HCT116 (cell line): ENCODE data around the gene NPTX1.

Experiments
- EGR1 ChIP-seq: IDR thresholded peaks from 2 replicates; pipeline ENCODE4 v1.6.1; 2012; ENCODE audit warnings: low read depth
- EZH2 ChIP-seq: fragments of 200-600 bp; sonication (generic); IDR thresholded peaks from 2 replicates; pipeline ENCODE4 v1.6.1; 2017; ENCODE audit warnings: antibody characterized with exemption, mixed run types
- EZH2phosphoT487 ChIP-seq: fragments of 200-600 bp; IDR thresholded peaks from 2 replicates; pipeline ENCODE4 v1.6.1; 2018; ENCODE audit warnings: antibody characterized with exemption, borderline replicate concordance
- JUND ChIP-seq: IDR thresholded peaks from 2 replicates; pipeline ENCODE4 v1.6.1; 2012
- POLR2A ChIP-seq: IDR thresholded peaks from 2 replicates; pipeline ENCODE4 v1.7.0; 2011; ENCODE audit warnings: borderline replicate concordance; ENCODE audit not compliant: insufficient read depth, insufficient read length; ENCODE audit errors: extremely low read depth
- POLR2AphosphoS5 ChIP-seq: IDR thresholded peaks from 2 replicates; pipeline ENCODE4 v1.6.1; 2011; ENCODE audit warnings: mild to moderate bottlenecking, low read depth, low read length, moderate library complexity
- TF ChIP-seq, protein P1 (sequence below), 3 experiments: fragments of 200-600 bp in 1 of 3; sonication (generic) in 1 of 3; IDR thresholded peaks in 2 of 3; conservative IDR thresholded peaks in 1 of 3; 2 replicates each; pipeline ENCODE4 v1.5.1; 2012 to 2017; ENCODE audit warnings: low read depth in 2 of 3, low read length in 2 of 3, antibody characterized with exemption in 1 of 3, borderline replicate concordance in 1 of 3, control low read depth in 1 of 3, mild to moderate bottlenecking in 1 of 3, mixed read lengths in 1 of 3, mixed run types in 1 of 3, moderate library complexity in 1 of 3; ENCODE audit not compliant: insufficient read depth in 1 of 3

DNA sequence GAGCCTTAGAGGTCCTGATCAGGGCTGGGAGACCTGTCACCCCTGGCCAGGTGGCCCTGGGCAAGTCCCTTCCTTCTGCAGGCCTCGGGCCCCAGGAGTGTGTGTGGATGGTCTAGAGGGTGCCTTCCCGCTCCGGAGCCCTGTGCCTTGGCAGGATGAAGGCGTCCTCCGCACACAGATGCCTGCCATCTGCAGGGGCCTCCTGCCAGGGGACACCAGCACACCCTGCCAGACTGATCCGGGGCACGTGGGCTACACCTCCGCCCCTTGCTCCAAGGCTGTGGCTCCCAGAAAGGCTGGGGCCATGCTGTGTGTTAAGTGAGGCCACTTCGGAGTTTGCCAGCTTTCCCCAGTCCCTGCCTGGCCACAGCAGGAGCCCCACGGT is 30.7 kb downstream of the NPTX1 start:
- TF ChIP-seq EGR1 (no peak), POLR2A (no peak), JUND (no peak), EZH2phosphoT487 (no peak), EZH2 (no peak), POLR2AphosphoS5 (no peak)
- TF ChIP-seq, protein P1, sequence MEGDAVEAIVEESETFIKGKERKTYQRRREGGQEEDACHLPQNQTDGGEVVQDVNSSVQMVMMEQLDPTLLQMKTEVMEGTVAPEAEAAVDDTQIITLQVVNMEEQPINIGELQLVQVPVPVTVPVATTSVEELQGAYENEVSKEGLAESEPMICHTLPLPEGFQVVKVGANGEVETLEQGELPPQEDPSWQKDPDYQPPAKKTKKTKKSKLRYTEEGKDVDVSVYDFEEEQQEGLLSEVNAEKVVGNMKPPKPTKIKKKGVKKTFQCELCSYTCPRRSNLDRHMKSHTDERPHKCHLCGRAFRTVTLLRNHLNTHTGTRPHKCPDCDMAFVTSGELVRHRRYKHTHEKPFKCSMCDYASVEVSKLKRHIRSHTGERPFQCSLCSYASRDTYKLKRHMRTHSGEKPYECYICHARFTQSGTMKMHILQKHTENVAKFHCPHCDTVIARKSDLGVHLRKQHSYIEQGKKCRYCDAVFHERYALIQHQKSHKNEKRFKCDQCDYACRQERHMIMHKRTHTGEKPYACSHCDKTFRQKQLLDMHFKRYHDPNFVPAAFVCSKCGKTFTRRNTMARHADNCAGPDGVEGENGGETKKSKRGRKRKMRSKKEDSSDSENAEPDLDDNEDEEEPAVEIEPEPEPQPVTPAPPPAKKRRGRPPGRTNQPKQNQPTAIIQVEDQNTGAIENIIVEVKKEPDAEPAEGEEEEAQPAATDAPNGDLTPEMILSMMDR (IDR thresholded peaks at IDR 0.05 in 2 of 3, conservative IDR thresholded peaks at IDR 0.05 in 1 of 3; ENCODE audit: borderline replicate concordance in 1 of 3, insufficient read depth in 1 of 3, low read depth in 2 of 3, low read length in 2 of 3) = no peak
